Activated T-helper 1 cell treated with anti-CD3 and anti-CD28 coated beads, Interleukin-2, amount 50 U/mL, for 16 hours (primary cell): ENCODE measurements around the gene METTL2B.
A peak's percentile ranks its signal among the peaks of the same experiment; 100 is the strongest.

Experiments used
- DNase-seq, 2 donors: peaks; one replicate each; pipeline ENCODE4 v3.0.0-alpha.2; 2020; ENCODE audit warnings: low read depth in 1 of 2, low spot score in 1 of 2

The METTL2B gene

GRCh38 chr7:128476402-128477335, at the start of gene METTL2B:
Gene METTL2B, plus strand, starts transcription at chr7:128476748. Its CDS starts 18 bp downstream, at chr7:128476766.
- peak; percentile 75 to 84 for DNase-seq

- no peak for DNase-seq
Measured at GRCh38 chr7:128427289-128427891, 49.2 kb upstream of the METTL2B start.

DNA sequence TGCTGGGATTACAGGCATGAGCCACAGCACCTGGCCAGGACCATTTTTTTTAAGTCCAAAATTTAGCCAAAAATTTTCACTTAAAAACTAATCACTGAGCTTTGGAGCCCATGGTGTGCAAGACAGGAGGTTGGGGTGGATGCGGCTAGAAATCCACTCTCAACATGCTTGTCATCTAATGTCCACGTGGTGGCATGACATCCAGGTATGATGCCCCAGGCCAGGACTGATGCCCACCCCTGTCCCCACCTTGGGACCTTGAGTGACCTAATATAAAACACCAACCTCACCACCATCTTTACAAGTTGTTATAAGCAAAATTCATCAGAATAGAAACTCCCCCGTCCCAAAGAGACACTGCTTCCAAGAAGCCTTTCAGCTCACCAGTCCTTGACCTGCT, 46.3 kb upstream of the METTL2B start:
- no peak for DNase-seq

DNA sequence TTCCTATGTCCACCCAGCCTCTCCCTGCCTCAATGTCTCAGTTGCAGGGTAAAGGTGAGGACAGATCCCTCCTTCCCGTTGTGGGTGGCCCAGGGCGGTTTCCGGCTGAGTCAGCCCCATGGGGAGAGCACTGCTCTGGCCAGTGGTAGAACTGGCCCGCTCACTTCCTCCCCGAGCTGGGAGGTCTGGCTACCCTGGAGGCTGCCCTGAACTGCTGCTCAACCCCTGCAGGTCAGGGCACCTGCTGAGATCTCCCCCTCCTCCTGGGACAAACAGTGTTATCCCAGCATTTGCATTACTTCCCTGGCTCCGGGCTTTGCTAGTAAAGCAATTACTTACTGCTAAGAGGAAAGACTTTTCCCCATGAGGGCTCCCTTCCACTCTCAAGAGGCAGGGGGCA, 45.3 kb upstream of the METTL2B start:
- no peak for DNase-seq

DNA sequence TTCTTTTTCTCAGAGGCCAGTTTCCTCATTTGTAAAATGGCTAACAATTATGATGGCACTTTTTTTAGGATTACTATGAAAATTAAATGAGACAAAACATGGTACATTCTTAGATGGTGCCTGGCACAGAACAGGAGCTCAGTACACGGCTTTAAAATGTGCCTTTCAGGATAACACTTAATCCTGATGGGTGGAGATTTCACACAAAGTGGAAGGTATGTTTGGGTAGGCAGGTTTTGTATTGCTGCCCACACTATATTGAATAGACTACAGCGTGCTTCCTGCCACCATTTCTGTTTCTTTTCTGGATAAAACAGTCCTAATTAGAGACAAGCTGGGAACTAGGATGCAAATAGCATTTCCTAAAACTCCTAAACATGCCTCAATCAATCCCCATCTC, 44.8 kb upstream of the METTL2B start:
- DNase-seq, result no peak

DNA sequence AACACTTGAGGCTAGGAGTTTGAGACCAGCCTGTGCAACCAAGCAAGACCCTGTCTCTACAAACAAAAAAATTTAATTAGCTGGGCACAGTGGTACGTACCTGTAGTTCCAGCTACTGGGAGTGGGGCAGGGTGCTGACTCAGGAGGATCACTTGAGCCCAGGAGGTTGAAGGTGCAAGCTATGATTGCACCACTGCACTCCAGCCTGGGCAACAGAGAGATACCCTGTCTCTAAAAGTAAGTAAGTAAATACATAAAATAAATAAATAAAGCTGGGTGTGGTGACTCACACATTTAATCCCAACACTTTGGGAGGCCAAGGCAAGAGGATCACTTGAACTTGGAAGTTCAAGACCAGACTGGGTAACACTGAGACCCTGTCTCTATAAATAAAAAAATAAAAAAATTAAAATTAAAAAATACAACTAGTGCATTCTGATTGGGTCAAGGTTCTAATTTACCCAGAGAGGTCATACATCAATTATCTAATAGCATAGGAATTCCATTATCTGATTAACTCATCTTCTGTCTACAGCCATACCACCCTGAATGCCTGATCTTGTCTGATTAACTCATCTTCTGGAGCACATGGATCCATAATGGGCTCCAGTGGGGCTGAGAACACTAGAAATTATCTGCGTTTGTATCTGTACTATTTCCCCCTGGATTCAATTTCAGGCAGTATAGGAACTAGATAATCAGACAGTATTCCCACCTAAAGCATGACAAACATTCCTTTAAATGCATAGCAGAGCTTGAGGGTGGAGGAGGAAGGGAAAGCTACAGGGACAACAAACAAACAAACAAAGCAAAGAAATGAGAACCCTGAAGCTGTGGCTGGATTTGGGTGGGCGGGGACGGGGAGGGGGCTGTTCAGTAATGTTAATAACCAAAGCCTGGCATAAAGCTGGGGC, 41.9 kb upstream of the METTL2B start:
- DNase-seq, result no peak

DNA sequence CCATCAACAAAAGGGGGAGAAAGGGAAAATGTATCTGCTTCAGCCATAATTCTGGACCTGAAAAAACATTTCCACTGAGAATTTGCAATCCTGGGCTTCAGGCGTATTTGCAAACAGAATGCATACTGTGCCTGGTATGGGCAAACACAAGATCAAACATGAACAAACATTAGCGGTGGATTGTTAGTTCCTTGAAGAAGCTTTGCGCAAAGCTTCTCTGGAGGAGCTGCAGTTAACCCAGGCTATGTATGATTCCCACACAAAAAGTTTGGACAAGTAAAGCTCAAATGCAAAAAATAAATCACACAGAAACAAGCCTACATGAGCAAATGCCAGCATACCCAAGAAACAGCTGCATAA, 41.2 kb upstream of the METTL2B start:
- no peak for DNase-seq

- DNase-seq, result no peak
Measured at GRCh38 chr7:128437426-128438332, 38.9 kb upstream of the METTL2B start.

DNA sequence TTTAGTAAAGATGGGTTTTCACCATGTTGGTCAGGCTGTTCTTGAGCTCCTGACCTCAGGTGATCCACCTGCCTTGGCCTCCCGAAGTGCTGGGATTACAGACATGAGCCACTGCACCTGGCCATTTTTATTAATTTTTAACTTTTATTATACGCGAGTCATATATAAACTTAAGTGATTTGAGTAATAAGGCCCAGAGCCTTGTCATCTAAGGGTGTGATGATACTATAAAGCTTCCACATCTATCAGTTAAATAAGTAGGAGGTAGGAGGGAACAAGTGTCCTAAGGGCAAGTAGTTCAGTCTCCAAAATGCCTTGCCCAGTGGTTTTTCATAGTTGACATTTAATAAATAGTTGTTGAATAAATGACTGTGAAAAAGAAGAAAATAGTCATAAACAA, 34.2 kb upstream of the METTL2B start:
- DNase-seq, result no peak

- no peak for DNase-seq
Measured at GRCh38 chr7:128443831-128444600, 32.5 kb upstream of the METTL2B start.

- no peak for DNase-seq
Measured at GRCh38 chr7:128446306-128446705, 30.2 kb upstream of the METTL2B start.

GRCh38 chr7:128447941-128448564, 28.5 kb upstream of the METTL2B start:
- no peak for DNase-seq

DNA sequence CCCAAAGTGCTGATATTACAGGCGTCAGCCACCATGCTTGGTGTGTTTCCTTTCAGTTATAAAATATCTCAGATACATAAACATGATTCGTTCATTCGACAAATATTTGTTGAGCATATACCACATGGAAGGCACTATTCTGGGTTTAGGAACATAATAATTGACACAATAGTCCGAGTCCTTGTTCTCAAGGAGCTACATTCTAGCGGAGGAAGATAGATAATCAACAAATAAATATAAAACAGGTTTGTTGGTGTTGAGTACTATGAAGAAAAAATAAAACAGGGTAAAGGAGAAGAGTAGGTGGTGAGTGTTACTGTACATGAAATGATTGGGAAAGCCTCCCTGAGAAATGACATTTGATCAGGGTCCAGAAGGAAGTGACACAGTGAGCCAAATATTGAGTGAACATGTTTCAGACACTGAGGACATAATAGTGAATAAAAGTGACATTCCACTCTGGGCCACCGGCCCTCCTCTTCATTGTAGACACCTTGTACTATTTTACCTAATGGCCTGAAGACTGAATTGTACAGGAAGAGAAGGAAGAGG, 27.7 kb upstream of the METTL2B start:
- no peak for DNase-seq

DNA sequence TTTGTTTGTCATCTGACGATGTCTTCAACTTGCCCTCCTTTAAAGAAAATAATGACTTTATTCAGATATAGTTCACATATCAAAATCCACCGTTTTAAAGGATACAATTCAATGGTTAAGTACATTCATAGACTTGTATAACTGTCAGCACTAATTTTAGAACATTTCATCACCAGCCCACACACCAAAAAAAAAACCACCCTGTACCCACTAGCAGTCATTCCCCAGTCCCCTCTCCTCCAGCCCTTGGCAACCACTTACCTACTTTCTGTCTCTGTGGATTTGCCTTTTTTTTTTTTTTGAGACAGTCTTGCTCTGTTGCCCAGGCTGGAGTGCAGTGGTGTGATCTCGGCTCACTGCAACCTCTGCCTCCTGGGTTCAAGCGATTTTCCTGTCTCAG, 26.1 kb upstream of the METTL2B start:
- DNase-seq, result no peak

GRCh38 chr7:128450913-128451312, 25.6 kb upstream of the METTL2B start:
- no peak for DNase-seq

DNA sequence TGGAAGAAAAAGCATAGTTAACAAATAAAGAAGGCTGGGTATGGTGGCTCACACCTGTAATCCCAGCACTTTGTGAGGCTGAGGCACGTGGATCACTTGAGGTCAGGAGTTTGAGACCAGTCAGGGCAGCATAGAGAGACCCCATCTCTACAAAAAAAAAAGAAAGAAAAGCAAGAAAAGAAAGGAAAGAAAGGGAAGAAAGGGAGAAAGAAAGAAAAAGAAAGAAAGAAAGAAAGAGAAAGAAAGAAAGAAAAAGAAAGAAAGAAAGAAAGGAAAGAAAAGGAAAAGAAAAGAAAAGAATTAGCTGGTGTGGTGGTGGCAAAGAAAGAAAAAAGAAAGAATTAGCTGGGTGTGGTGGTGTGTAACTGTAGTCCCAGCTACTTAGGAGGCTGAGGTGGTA, 24.0 kb upstream of the METTL2B start:
- DNase-seq, result no peak

DNA sequence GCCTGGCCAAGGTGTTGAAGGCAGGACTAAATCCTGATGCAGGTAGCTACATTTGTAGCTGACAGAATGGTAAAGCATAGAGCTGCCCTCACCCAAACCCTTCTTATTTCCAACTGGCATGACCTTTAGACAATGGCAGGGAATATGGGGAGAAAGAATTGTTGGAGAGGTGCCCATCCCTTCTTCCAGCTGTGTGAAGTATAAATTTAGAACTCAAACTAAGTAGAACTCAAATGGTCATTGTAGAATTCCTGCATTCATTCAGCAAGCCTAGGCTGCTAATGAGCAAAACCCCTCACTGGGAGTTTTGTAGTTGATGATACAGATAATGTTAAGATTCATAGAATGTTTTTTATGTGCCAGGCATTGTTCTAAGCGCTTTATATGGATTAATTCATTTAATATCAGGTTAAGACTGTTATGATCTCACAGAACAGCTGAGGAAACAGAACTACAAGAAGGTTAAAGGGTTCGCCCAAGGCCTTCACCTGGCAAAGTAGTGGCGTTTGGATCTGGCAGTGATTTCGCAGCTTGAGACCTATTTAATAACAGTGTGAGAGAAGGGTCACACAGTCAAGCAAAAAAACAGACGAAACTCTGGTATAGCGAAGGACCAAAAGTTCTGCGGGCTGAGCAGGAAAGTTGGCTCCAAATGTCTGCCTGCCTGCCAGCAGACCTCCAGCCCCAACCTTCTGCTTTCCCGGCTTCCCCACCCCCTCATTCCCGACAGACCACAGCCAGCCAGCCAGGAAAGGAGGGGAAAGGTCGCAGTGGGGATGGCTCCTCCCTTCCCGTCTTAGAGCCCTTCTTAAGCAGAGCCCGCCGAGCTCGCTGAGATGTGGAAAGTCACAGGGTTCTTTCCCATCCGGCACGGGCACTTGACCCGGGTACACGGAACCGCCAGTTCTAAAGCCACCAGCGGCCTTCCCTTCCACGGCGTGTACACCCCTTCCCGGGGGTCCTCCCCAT, 22.4 kb upstream of the METTL2B start:
- no peak for DNase-seq
